ENCODE data around the gene GDI1. TPM values are rescaled to one million over a fixed set of nuclear protein-coding genes. Genes with fewer than 3 reads are reported as not detected.

Gene GDI1
- total and polyA plus RNA-seq, 10 of the 15 experiments (the other 5 are each of a cell fraction or from before 2014, with no cell fraction given) = 0.92 to 102 (median 49.6) TPM

GRCh38 chrX:154430479-154430878, 6.5 kb upstream of the GDI1 start:
- intact Hi-C loops (cut with micrococcal nuclease; ENCODE audit: unreplicated experiment) (no loop called here), in situ Hi-C loops (cut with MboI) (no loop called here)
- Histone ChIP-seq H3K9ac (ENCODE audit: control insufficient read depth, insufficient read depth, low read length) (no peak overlapping the region), H3K9me3 (replicated peaks; ENCODE audit: control insufficient read depth, insufficient read depth, low read length) (no peaks in the 10 kb centered on the region; the same call in 2 of the 3 replicates), H3K79me2 (ENCODE audit: control insufficient read depth, insufficient read depth, low read length) (peaks cover 12% of the 10 kb centered on the region), H3K4me1 (ENCODE audit: control insufficient read depth, insufficient read depth, low read length) (no peaks in the 10 kb centered on the region), H3K4me2 (ENCODE audit: control insufficient read depth, insufficient read depth) (no peak overlapping the region), H3K27ac (ENCODE audit: control insufficient read depth, insufficient read depth) (no peak overlapping the region), H3K4me3 (no peak overlapping the region), H3K36me3 (ENCODE audit: control insufficient read depth in 2 of 2, insufficient read depth in 2 of 2, low read length in 1 of 2) (peaks cover 0 to 2% of the 10 kb centered on the region in 2 experiments; a peak in 1 of 4 replicates), H2AFZ (ENCODE audit: control insufficient read depth, low read depth, low read length) (no peak overlapping the region), H4K20me1 (ENCODE audit: control insufficient read depth, insufficient read depth) (no peaks in the 10 kb centered on the region), H3K27me3 (replicated peaks in 1 of 2; ENCODE audit: control insufficient read depth in 2 of 2, insufficient read depth in 2 of 2, low read length in 1 of 2) (no peaks in the 10 kb centered on the region)
- ChIA-PET RAD21 (ENCODE audit: unreplicated experiment) (no interaction called here), POLR2A (interaction anchor here (1.0 to 4.1 kb wide), 3 partner anchors 19 to 97 kb away, joined by 3 to 32 read pairs (median 5); partner anchors contain the start of gene TAFAZZIN), CTCF (no interaction called here), SMC1A (ENCODE audit: uncharacterized antibody, unreplicated experiment) (no interaction called here)
- WGBS (ENCODE audit: insufficient coverage, insufficient replicate concordance, low lambda C conversion rate, missing lambda C conversion rate) = 73% methylated on average over 6 of the region's 6 CpGs
- no TSS peak for BruUV-seq (replicated peaks)
- FAIRE-seq = no peak
- no peak for ATAC-seq
- TF ChIP-seq NBN (IDR thresholded peaks at IDR 0.05) = no peak
- TF ChIP-seq IRF4 (IDR thresholded peaks at IDR 0.05; ENCODE audit: low read depth, low read length) = no peak
- no peak for DNase-seq (ENCODE audit: low read depth, low spot score)

- DNase-seq (ENCODE audit: low read depth, low spot score) (no peak), ATAC-seq (no peak), FAIRE-seq (no peak)
- ChIA-PET RAD21 (ENCODE audit: unreplicated experiment) (no interaction called here), SMC1A (ENCODE audit: uncharacterized antibody, unreplicated experiment) (no interaction called here), CTCF (no interaction called here), POLR2A (no interaction called here)
- intact Hi-C loops (cut with micrococcal nuclease; ENCODE audit: unreplicated experiment) = no loop called here
- no peaks in the 10 kb centered on the region; the same call in 2 of the 3 replicates for H3K9me3 ChIP-seq (replicated peaks; ENCODE audit: control insufficient read depth, insufficient read depth, low read length)
- WGBS (ENCODE audit: insufficient coverage, insufficient replicate concordance, low lambda C conversion rate, missing lambda C conversion rate) = 57% methylated on average over 7 of the region's 7 CpGs
- H3K4me3 ChIP-seq = no peak overlapping the region
- H3K4me1 ChIP-seq (ENCODE audit: control insufficient read depth, insufficient read depth, low read length) = no peaks in the 10 kb centered on the region
- TF ChIP-seq SREBF1 (IDR thresholded peaks at IDR 0.05; ENCODE audit: low read length) = no peak
- TF ChIP-seq LARP7 (IDR thresholded peaks at IDR 0.05) = no peak
- no peak for TF ChIP-seq KDM1A (IDR thresholded peaks at IDR 0.05; ENCODE audit: borderline replicate concordance)
- no peak for TF ChIP-seq PML (IDR thresholded peaks at IDR 0.05; ENCODE audit: low read length)
- TF ChIP-seq SRF (IDR thresholded peaks at IDR 0.05; ENCODE audit: low read depth in 2 of 2, low read length in 2 of 2) = no peak
- no peak for TF ChIP-seq WRNIP1 (IDR thresholded peaks at IDR 0.05; ENCODE audit: borderline replicate concordance, low read depth, low read length)
- TF ChIP-seq GABPA (IDR thresholded peaks at IDR 0.05; ENCODE audit: low read depth) = no peak
- TF ChIP-seq CBFB (IDR thresholded peaks at IDR 0.05; ENCODE audit: low read depth) = no peak
- TF ChIP-seq POLR2AphosphoS2 (IDR thresholded peaks at IDR 0.05; ENCODE audit: low read depth, low read length) = no peak
- TF ChIP-seq SREBF2 (IDR thresholded peaks at IDR 0.05; ENCODE audit: low read length) = no peak
- TF ChIP-seq E2F8 (IDR thresholded peaks at IDR 0.05; ENCODE audit: low read depth, partially characterized antibody) = no peak
- TF ChIP-seq IKZF1 (conservative IDR thresholded peaks at IDR 0.05) = no peak
- TF ChIP-seq, protein P1, sequence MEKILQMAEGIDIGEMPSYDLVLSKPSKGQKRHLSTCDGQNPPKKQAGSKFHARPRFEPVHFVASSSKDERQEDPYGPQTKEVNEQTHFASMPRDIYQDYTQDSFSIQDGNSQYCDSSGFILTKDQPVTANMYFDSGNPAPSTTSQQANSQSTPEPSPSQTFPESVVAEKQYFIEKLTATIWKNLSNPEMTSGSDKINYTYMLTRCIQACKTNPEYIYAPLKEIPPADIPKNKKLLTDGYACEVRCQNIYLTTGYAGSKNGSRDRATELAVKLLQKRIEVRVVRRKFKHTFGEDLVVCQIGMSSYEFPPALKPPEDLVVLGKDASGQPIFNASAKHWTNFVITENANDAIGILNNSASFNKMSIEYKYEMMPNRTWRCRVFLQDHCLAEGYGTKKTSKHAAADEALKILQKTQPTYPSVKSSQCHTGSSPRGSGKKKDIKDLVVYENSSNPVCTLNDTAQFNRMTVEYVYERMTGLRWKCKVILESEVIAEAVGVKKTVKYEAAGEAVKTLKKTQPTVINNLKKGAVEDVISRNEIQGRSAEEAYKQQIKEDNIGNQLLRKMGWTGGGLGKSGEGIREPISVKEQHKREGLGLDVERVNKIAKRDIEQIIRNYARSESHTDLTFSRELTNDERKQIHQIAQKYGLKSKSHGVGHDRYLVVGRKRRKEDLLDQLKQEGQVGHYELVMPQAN (conservative IDR thresholded peaks at IDR 0.05) = no peak
- peaks cover 0 to 2% of the 10 kb centered on the region in 2 experiments; a peak in 1 of 4 replicates for H3K36me3 ChIP-seq (ENCODE audit: control insufficient read depth in 2 of 2, insufficient read depth in 2 of 2, low read length in 1 of 2)
- no peak overlapping the region for H3K9ac ChIP-seq (ENCODE audit: control insufficient read depth, insufficient read depth, low read length)
- no TSS peak for BruUV-seq (replicated peaks)
- H3K79me2 ChIP-seq (ENCODE audit: control insufficient read depth, insufficient read depth, low read length) = peaks cover 12% of the 10 kb centered on the region
- in situ Hi-C loops (cut with MboI) = no loop called here
- H4K20me1 ChIP-seq (ENCODE audit: control insufficient read depth, insufficient read depth) = no peaks in the 10 kb centered on the region
- no peak overlapping the region for H3K27ac ChIP-seq (ENCODE audit: control insufficient read depth, insufficient read depth)
- no peak overlapping the region for H2AFZ ChIP-seq (ENCODE audit: control insufficient read depth, low read depth, low read length)
- H3K27me3 ChIP-seq (replicated peaks in 1 of 2; ENCODE audit: control insufficient read depth in 2 of 2, insufficient read depth in 2 of 2, low read length in 1 of 2) = no peaks in the 10 kb centered on the region
- H3K4me2 ChIP-seq (ENCODE audit: control insufficient read depth, insufficient read depth) = no peak overlapping the region
Observed at GRCh38 chrX:154430916-154431315, 6.0 kb upstream of the GDI1 start.
